ENCODE data around the gene TAF5.

DNA sequence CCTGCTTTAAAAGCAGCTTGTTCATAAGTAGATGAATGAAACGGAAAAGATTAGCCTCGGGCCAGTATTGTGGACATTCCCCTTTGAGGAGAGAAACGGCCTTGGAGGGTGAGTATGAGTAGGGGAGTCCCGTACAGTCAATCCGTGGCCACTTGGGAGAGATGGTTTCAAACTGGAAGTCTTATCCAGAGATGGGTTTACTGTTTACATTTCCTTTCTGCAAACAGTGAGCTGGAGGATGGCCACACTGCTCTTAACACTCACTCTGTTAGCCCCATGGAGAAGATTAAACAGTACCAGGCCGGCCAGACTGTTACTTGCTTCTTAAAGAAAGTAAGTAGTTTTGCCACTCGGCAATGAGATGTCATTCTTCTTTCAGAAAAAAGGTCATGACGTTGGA lies 64.1 kb downstream of the TAF5 start:
- TF ChIP-seq, protein P1, sequence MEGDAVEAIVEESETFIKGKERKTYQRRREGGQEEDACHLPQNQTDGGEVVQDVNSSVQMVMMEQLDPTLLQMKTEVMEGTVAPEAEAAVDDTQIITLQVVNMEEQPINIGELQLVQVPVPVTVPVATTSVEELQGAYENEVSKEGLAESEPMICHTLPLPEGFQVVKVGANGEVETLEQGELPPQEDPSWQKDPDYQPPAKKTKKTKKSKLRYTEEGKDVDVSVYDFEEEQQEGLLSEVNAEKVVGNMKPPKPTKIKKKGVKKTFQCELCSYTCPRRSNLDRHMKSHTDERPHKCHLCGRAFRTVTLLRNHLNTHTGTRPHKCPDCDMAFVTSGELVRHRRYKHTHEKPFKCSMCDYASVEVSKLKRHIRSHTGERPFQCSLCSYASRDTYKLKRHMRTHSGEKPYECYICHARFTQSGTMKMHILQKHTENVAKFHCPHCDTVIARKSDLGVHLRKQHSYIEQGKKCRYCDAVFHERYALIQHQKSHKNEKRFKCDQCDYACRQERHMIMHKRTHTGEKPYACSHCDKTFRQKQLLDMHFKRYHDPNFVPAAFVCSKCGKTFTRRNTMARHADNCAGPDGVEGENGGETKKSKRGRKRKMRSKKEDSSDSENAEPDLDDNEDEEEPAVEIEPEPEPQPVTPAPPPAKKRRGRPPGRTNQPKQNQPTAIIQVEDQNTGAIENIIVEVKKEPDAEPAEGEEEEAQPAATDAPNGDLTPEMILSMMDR (IDR thresholded peaks at IDR 0.05; ENCODE audit: low read length): no peak
- no peak for TF ChIP-seq EZH2 (IDR thresholded peaks at IDR 0.05; ENCODE audit: borderline replicate concordance, low read length)

Data from OCI-LY1 (cell line).